B cell (primary cell): Measurements from ENCODE around the gene TCN2. TPM values are rescaled to one million over a fixed set of nuclear protein-coding genes. Genes with fewer than 3 reads are reported as not detected.
"Not testable (repeated sequence)": the region's sequence is repeated elsewhere in the genome, so short reads cannot be mapped to it uniquely, and the experiment has no call there.

ENCODE experiments used
- ATAC-seq: fragments of 200-7000 bp; cut with Tn5 transposase; one replicate; pipeline ENCODE4 v1.10.0; 2021; ENCODE audit warnings: low read depth, mild to moderate bottlenecking, moderate number of reproducible peaks, moderate library complexity
- CTCF ChIA-PET: fragments of 350-600 bp; sonication (Branson Sonifier 250); formaldehyde crosslinking; loops from one replicate; lab custom pipeline; 2021; ENCODE audit warnings: antibody characterized with exemption, inconsistent platforms; lab: Charles Lee
- POLR2A ChIA-PET: fragments of 350-600 bp; sonication (Branson Sonifier 250); formaldehyde crosslinking; loops from one replicate; lab custom pipeline; 2021; ENCODE audit warnings: antibody characterized with exemption; lab: Charles Lee
- DNase-seq: peaks from one replicate; pipeline ENCODE4 v3.0.0; 2013
- H2AFZ ChIP-seq: 2 replicates; pipeline ENCODE4 v1.6.1; 2012; ENCODE audit warnings: mild to moderate bottlenecking, low read depth, low read length; ENCODE audit not compliant: insufficient read depth, poor library complexity, severe bottlenecking
- H3K27ac ChIP-seq, 2 donors: 1 replicate in 1 of 2; 2 replicates in 1 of 2; pipeline ENCODE4 v1.5.1; 2012 to 2013; ENCODE audit warnings: low read length in 2 of 2, mild to moderate bottlenecking in 2 of 2, moderate library complexity in 1 of 2
- H3K27me3 ChIP-seq, 4 experiments: fragments of 200-600 bp in 1 of 4; sonication (generic) in 1 of 4; replicated peaks in 1 of 4; 1 replicate in 2 of 4; 2 replicates in 2 of 4; pipeline versions ENCODE4 v1.6.1 to v1.7.0; 2013 to 2016; ENCODE audit warnings: low read length in 3 of 4, mild to moderate bottlenecking in 2 of 4, mixed read lengths in 1 of 4, moderate library complexity in 1 of 4; ENCODE audit not compliant: insufficient read depth in 4 of 4, control insufficient read depth in 3 of 4; ENCODE audit errors: control extremely low read depth in 1 of 4
- H3K36me3 ChIP-seq, 2 experiments: replicated peaks in 1 of 2; 1 replicate in 1 of 2; 2 replicates in 1 of 2; pipeline versions ENCODE4 v1.6.1 to v1.7.1; 2013; ENCODE audit warnings: low read length in 1 of 2; ENCODE audit not compliant: insufficient read depth in 2 of 2, control insufficient read depth in 1 of 2; ENCODE audit errors: control extremely low read depth in 1 of 2, extremely low read depth in 1 of 2
- H3K4me1 ChIP-seq, 2 donors: fragments of 200-600 bp in 1 of 2; sonication (generic) in 1 of 2; 1 replicate in 1 of 2; 2 replicates in 1 of 2; pipeline versions ENCODE4 v1.5.1 to v1.6.1; 2013 to 2017; ENCODE audit warnings: low read length in 2 of 2; ENCODE audit not compliant: control insufficient read depth in 2 of 2, insufficient read depth in 2 of 2
- H3K4me2 ChIP-seq: replicated peaks from 2 replicates; pipeline ENCODE3; 2012; ENCODE audit warnings: mild to moderate bottlenecking, low read depth, low read length; ENCODE audit not compliant: poor library complexity, severe bottlenecking
- H3K4me3 ChIP-seq, 5 experiments: fragments of 200-600 bp in 1 of 5; sonication (generic) in 1 of 5; 1 replicate in 3 of 5; 2 replicates in 2 of 5; pipeline versions ENCODE4 v1.5.1 to v1.7.0; 2011 to 2016; ENCODE audit warnings: low read length in 4 of 5, mild to moderate bottlenecking in 4 of 5, low read depth in 2 of 5, control low read depth in 1 of 5, moderate library complexity in 1 of 5; ENCODE audit not compliant: insufficient read depth in 1 of 5; ENCODE audit errors: control extremely low read depth in 1 of 5, extremely low read depth in 1 of 5
- H3K79me2 ChIP-seq: fragments of 200-600 bp; sonication (generic); one replicate; pipeline ENCODE4 v1.6.0; 2016; ENCODE audit warnings: low read length; ENCODE audit not compliant: control insufficient read depth, insufficient read depth
- H3K9ac ChIP-seq: fragments of 200-600 bp; sonication (generic); 2 replicates; pipeline ENCODE4 v1.6.1; 2017; ENCODE audit warnings: mild to moderate bottlenecking, low read length, moderate library complexity
- H3K9me3 ChIP-seq, 3 donors: one replicate each; pipeline versions ENCODE4 v1.6.1 to v1.7.1; 2013; ENCODE audit warnings: low read length in 2 of 3; ENCODE audit not compliant: control insufficient read depth in 2 of 3, insufficient read depth in 1 of 3; ENCODE audit errors: control extremely low read depth in 1 of 3
- H4K20me1 ChIP-seq: 2 replicates; pipeline ENCODE4 v1.6.0; 2012; ENCODE audit warnings: mild to moderate bottlenecking, low read length; ENCODE audit not compliant: insufficient read depth, control insufficient read depth, poor library complexity, severe bottlenecking
- H3K27ac Mint-ChIP-seq: one replicate; pipeline ENCODE4 v1.8.0; 2021; ENCODE audit warnings: mixed read lengths
- H3K27me3 Mint-ChIP-seq: one replicate; pipeline ENCODE4 v1.8.0; 2021; ENCODE audit warnings: mixed read lengths
- H3K4me1 Mint-ChIP-seq: one replicate; pipeline ENCODE4 v1.8.0; 2021; ENCODE audit warnings: mixed read lengths
- H3K4me3 Mint-ChIP-seq: one replicate; pipeline ENCODE4 v1.8.0; 2021; ENCODE audit warnings: mixed read lengths
- H3K9me3 Mint-ChIP-seq: one replicate; pipeline ENCODE4 v1.8.0; 2022; ENCODE audit warnings: mixed read lengths; ENCODE audit not compliant: insufficient read depth
- EZH2 ChIP-seq: IDR thresholded peaks from 2 replicates; pipeline ENCODE4 v1.6.1; 2012; ENCODE audit warnings: borderline replicate concordance, low read depth, mild to moderate bottlenecking, moderate library complexity, low read length; ENCODE audit not compliant: insufficient read depth, poor library complexity, severe bottlenecking
- WGBS: methylation state at CpG from one replicate; pipeline ENCODE4 v1.1.5; 2013; ENCODE audit warnings: missing lambda C conversion rate; ENCODE audit not compliant: insufficient coverage; 5-methylcytosine and 5-hydroxymethylcytosine counted together
- intact Hi-C: fragments of 100-400 bp; cut with micrococcal nuclease; formaldehyde crosslinking; loops from one replicate; pipeline ENCODE4 v1.10.0; 2022
- polyA plus RNA-seq: library from polyadenylated mRNA; depleted of rRNA; stranded (reverse); fragments of >200 nt; gene quantifications from 2 replicates; pipeline ENCODE4 v1.2.3, GENCODE V29; 2012
- total RNA-seq, 2 donors: library from RNA; stranded (reverse); fragments of 120-200 nt in 1 of 2; gene quantifications; 1 replicate in 1 of 2; 2 replicates in 1 of 2; pipeline versions ENCODE4 v1.2.3 to v1.2.4, GENCODE V29; 2013 to 2022
- TF ChIP-seq, protein P1 (sequence below): fragments of 200-600 bp; IDR thresholded peaks from one replicate; pipeline ENCODE4 v1.8.0; 2022; ENCODE audit warnings: antibody characterized with exemption, mild to moderate bottlenecking

The TCN2 gene
- total and polyA plus RNA-seq, 2 donors (not counting 1 experiment from before 2014, with no cell fraction given) = 0.37 to 0.40 TPM

DNA sequence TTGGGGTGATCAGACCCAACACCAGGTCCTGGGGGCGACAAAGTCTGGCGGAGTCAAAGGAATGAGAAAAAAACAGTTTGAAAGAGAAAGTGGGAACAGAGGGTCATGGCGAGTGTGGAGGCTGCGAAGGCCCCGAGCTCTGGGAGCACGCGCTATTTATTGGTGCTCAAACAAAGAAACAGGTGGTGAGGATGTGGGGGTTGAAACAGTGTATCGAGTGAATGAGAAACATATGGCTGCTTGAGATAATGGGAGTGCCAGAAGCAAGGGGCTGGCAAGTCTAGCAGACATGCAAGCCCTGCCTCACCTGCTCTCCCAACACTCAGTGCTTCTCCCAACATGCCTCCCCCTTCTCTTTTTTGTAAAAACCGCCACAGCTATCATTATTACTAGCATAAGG lies 68.5 kb downstream of the TCN2 start:
- H3K79me2 ChIP-seq = no peaks in the 10 kb centered on the region
- no peaks in the 10 kb centered on the region for H4K20me1 ChIP-seq
- Mint-ChIP-seq H3K4me1 (no peaks in the 10 kb centered on the region), H3K9me3 (no peaks in the 10 kb centered on the region), H3K27ac (no peak overlapping the region), H3K4me3 (no peak overlapping the region), H3K27me3 (peaks cover 35% of the 10 kb centered on the region)
- H3K4me2 ChIP-seq = no peak overlapping the region
- no peak for ATAC-seq
- 99% methylated on average over 8 of the region's 9 CpGs for WGBS
- no peak for DNase-seq
- H3K4me1 ChIP-seq = no peaks in the 10 kb centered on the region
- ChIA-PET CTCF (no interaction called here), POLR2A (no interaction called here)
- TF ChIP-seq EZH2 = no peak
- TF ChIP-seq, protein P1, sequence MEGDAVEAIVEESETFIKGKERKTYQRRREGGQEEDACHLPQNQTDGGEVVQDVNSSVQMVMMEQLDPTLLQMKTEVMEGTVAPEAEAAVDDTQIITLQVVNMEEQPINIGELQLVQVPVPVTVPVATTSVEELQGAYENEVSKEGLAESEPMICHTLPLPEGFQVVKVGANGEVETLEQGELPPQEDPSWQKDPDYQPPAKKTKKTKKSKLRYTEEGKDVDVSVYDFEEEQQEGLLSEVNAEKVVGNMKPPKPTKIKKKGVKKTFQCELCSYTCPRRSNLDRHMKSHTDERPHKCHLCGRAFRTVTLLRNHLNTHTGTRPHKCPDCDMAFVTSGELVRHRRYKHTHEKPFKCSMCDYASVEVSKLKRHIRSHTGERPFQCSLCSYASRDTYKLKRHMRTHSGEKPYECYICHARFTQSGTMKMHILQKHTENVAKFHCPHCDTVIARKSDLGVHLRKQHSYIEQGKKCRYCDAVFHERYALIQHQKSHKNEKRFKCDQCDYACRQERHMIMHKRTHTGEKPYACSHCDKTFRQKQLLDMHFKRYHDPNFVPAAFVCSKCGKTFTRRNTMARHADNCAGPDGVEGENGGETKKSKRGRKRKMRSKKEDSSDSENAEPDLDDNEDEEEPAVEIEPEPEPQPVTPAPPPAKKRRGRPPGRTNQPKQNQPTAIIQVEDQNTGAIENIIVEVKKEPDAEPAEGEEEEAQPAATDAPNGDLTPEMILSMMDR = no peak
- no peaks in the 10 kb centered on the region for H3K27me3 ChIP-seq
- H2AFZ ChIP-seq = no peak overlapping the region
- no peak overlapping the region for H3K9ac ChIP-seq
- no peak overlapping the region for H3K27ac ChIP-seq
- H3K9me3 ChIP-seq = no peaks in the 10 kb centered on the region
- H3K36me3 ChIP-seq = no peaks in the 10 kb centered on the region
- intact Hi-C loops = no loop called here
- no peak overlapping the region for H3K4me3 ChIP-seq

DNA sequence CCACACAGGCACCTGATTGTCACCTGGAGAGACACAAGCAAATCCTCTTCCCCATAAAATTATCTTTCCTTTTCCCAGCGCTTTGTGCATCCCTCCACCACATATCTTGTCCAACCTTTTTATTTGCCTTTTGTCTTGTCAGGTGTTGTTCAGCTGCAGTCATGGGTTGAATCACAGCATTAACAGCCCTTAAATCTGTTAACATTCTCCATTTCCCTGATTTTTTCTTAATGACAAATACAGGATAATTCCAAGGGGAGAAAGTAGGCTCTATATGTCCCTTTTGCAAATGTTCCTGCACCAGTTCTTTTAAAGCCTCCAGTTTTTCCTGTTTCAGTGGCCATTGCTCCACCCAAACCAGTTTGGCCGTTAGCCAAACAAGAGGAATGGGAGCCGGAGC lies 69.6 kb downstream of the TCN2 start:
- H3K9me3 ChIP-seq, H3K4me1 ChIP-seq, intact Hi-C loops, H3K79me2 ChIP-seq, H3K4me3 ChIP-seq, POLR2A ChIA-PET, H2AFZ ChIP-seq, H4K20me1 ChIP-seq, H3K27me3 ChIP-seq, H3K4me1 Mint-ChIP-seq, H3K9ac ChIP-seq, H3K4me2 ChIP-seq, H3K4me3 Mint-ChIP-seq, DNase-seq, ATAC-seq, CTCF ChIA-PET, H3K9me3 Mint-ChIP-seq, H3K36me3 ChIP-seq, H3K27ac Mint-ChIP-seq, H3K27ac ChIP-seq: not testable (repeated sequence)
- peaks cover 35% of the 10 kb centered on the region for H3K27me3 Mint-ChIP-seq
- 91% methylated on average over 2 of the region's 3 CpGs for whole genome bisulfite sequencing

Other genes with a start within 250 kb of the TCN2 start
- 16.7 and 18.6 TPM in 2 replicates for gene RNF215, start 219.8 kb upstream of the TCN2 start, total RNA-seq
- 8.8 and 9.8 TPM in 2 replicates for gene RNF215, start 219.8 kb upstream of the TCN2 start, polyA plus RNA-seq
- 0.67 and 0.83 TPM in 2 replicates for gene SEC14L2, start 210.2 kb upstream of the TCN2 start, total RNA-seq
- 0.24 and 0.63 TPM in 2 replicates for gene SEC14L2, start 210.2 kb upstream of the TCN2 start, polyA plus RNA-seq
- 11.3 and 11.8 TPM in 2 replicates for gene MTFP1, start 181.4 kb upstream of the TCN2 start, total RNA-seq
- gene MTFP1, start 181.4 kb upstream of the TCN2 start, polyA plus RNA-seq = 8.7 and 18.4 TPM in 2 replicates
- not detected in 2 replicates for gene SEC14L3, start 135.2 kb upstream of the TCN2 start, total RNA-seq
- gene SEC14L3, start 135.2 kb upstream of the TCN2 start, polyA plus RNA-seq = not detected in 2 replicates
- not detected in 2 replicates for gene SEC14L4, start 101.5 kb upstream of the TCN2 start, total RNA-seq
- not detected in 2 replicates for gene SEC14L4, start 101.5 kb upstream of the TCN2 start, polyA plus RNA-seq
- gene SEC14L6, start 60.4 kb upstream of the TCN2 start, total RNA-seq = not detected in 2 replicates
- gene SEC14L6, start 60.4 kb upstream of the TCN2 start, polyA plus RNA-seq = not detected in 2 replicates
- 0.46 TPM in 1 of 2 replicates, not detected in the other for gene GAL3ST1, start 32.5 kb upstream of the TCN2 start, total RNA-seq
- 0.50 and 0.70 TPM in 2 replicates for gene GAL3ST1, start 32.5 kb upstream of the TCN2 start, polyA plus RNA-seq
- gene PES1, start 15.3 kb upstream of the TCN2 start, total RNA-seq = 72.7 and 75.2 TPM in 2 replicates
- 35.6 and 38.1 TPM in 2 replicates for gene PES1, start 15.3 kb upstream of the TCN2 start, polyA plus RNA-seq
- gene SLC35E4, start 28.6 kb downstream of the TCN2 start, total RNA-seq = 2.9 and 3.4 TPM in 2 replicates
- 0.39 and 0.43 TPM in 2 replicates for gene SLC35E4, start 28.6 kb downstream of the TCN2 start, polyA plus RNA-seq
- gene DUSP18, start 60.7 kb downstream of the TCN2 start, total RNA-seq = 18.7 and 20.6 TPM in 2 replicates
- gene DUSP18, start 60.7 kb downstream of the TCN2 start, polyA plus RNA-seq = 15.2 and 21.2 TPM in 2 replicates
- gene OSBP2, start 87.7 kb downstream of the TCN2 start, total RNA-seq = 1.0 and 1.6 TPM in 2 replicates
- 0.10 and 0.66 TPM in 2 replicates for gene OSBP2, start 87.7 kb downstream of the TCN2 start, polyA plus RNA-seq